Measurements from ENCODE around the gene LAMP5.

The LAMP5 gene

DNA sequence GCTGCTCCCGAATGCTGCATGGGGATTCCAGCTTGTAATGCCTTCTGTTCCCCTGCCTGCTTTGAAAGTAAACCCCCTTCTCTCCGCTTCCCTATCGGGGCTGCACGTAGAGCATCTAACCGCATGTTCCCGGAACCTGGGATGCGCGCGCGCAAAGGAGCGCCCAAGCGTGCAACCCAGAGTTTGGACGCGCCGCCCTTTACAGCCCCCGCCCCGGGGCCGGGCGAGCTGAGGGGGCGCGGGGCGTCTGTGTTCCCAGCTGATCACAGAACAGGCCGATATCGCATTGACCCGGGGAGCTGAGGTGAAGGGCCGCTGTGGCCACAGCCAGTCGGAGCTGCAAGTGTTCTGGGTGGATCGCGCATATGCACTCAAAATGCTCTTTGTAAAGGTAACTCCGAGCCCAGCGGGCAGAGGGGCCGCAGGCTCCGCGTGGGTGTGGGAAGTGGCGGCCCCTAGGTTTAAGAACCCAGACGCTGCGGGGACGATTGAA, 1.4 kb downstream of the LAMP5 start:
- TF ChIP-seq, protein P1, sequence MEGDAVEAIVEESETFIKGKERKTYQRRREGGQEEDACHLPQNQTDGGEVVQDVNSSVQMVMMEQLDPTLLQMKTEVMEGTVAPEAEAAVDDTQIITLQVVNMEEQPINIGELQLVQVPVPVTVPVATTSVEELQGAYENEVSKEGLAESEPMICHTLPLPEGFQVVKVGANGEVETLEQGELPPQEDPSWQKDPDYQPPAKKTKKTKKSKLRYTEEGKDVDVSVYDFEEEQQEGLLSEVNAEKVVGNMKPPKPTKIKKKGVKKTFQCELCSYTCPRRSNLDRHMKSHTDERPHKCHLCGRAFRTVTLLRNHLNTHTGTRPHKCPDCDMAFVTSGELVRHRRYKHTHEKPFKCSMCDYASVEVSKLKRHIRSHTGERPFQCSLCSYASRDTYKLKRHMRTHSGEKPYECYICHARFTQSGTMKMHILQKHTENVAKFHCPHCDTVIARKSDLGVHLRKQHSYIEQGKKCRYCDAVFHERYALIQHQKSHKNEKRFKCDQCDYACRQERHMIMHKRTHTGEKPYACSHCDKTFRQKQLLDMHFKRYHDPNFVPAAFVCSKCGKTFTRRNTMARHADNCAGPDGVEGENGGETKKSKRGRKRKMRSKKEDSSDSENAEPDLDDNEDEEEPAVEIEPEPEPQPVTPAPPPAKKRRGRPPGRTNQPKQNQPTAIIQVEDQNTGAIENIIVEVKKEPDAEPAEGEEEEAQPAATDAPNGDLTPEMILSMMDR (IDR thresholded peaks at IDR 0.05; ENCODE audit: low read depth, low read length), result no peak
- DNase-seq (ENCODE audit: extremely low read depth, low read depth), result no peak

DNA sequence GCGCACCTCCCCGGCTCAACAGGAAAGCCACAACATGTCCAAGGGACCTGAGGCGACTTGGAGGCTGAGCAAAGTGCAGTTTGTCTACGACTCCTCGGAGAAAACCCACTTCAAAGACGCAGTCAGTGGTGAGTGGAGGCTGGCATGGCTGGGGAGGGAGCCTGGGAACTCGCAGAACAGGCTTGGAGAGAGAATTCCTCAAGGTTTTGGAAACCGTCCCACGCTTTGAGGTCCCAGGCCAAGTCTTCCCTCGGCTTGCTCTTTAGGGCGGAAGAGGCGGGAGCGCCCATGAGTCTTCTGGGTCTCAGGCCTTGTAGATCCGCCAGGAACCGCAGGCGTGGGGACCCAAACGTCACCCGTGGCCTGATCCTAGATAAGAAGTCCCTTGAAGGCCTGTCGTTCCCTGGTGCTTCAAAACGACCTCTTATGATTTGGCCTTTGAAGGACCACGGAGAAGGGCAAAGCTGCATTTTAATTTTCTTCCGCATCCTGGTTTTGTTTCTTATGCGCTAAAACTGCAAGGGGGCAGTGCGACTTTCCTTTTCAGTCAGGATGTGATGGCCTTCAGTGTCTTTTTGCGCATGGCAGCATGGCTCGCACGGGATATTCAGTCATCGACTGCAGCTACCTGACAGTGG, 2.0 kb downstream of the LAMP5 start:
- DNase-seq (ENCODE audit: extremely low read depth, low read depth), result no peak
- TF ChIP-seq, protein P1 (IDR thresholded peaks at IDR 0.05; ENCODE audit: low read depth, low read length), result no peak

- TF ChIP-seq, protein P1 (IDR thresholded peaks at IDR 0.05; ENCODE audit: low read depth, low read length), result no peak
Observed at GRCh38 chr20:9517297-9518162, 3.1 kb downstream of the LAMP5 start.

DNA sequence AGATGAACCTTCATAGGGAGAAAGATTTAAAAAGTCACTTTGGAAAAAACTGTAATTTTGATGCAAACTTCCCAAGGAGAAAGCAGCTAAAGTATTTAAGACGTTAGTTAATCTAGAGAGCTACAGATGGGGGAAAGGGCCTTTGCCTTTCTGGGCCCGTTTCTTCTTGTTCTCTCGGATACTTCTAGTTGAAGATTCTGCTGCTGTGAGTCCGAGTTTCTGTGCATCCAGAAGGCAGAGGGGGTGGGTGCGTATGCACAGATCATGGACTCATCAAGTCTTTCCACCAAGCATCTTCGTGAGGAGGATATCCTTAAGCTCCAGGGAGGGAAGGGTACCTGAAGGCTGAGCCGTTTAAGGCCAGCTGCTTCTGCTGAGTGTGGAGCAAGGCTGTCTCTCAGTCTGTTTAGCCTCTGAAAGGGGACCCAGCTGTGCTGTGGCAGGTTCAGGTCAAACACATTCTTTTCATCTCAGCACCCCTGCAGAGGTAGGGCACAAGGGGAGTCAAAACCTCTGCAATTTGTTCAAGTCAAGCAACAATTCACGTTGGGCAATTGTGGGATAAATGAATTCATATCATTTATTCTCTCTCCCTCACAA, 4.3 kb downstream of the LAMP5 start:
- TF ChIP-seq, protein P1 (IDR thresholded peaks at IDR 0.05; ENCODE audit: low read depth, low read length), result no peak
- DNase-seq (ENCODE audit: extremely low read depth, low read depth), result no peak

More at GRCh38 chr20:9517297-9518162, 3.1 kb downstream of the LAMP5 start:
- DNase-seq (ENCODE audit: extremely low read depth, low read depth), result no peak

GRCh38 chr20:9520086-9520485, 5.7 kb downstream of the LAMP5 start:
- TF ChIP-seq, protein P1 (IDR thresholded peaks at IDR 0.05; ENCODE audit: low read depth, low read length), result no peak
- no peak for DNase-seq (ENCODE audit: extremely low read depth, low read depth)

DNA sequence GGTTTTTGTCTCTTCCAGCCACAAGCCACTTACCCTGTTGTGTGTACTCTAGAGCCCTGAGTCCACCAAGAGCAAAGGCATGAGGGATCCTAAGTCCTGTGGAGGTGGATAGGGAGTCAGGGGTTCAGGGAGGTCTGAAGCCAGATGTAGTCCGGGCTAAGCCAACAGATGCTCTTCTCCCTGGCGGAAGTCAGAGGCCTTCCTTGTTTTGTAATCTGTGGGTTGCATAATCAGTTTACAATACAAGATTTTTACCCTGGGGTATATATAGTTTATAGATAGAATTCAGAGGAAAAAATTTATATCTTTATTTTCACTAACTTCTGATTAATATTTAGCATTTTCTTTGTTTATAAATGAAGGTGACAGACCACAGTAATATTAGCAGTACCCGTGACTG, 9.2 kb downstream of the LAMP5 start:
- no peak for DNase-seq (ENCODE audit: extremely low read depth, low read depth)
- TF ChIP-seq, protein P1 (IDR thresholded peaks at IDR 0.05; ENCODE audit: low read depth, low read length), result no peak

DNA sequence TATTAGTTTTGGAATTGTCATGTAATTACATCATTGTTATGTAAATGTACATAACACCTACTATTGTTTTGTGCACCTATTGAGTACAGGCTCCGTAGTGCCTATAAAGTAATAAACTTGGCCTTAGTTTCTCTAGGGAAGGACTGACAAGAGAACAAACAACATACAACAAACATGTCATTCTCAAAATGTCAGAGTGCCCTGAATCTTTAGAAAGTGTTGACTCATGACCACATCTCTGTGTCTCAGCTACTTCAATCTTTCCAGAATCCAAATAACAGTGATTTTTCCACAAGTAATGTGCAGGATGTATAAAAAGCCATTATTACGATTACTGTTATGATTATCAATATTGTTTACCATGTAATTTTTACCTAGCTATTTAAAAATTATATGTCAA, 17.2 kb downstream of the LAMP5 start:
- TF ChIP-seq, protein P1 (IDR thresholded peaks at IDR 0.05; ENCODE audit: low read depth, low read length), result no peak
- DNase-seq (ENCODE audit: extremely low read depth, low read depth), result no peak

Data from AG09319 (cell line).